Breast epithelium (tissue), 3 donors: ENCODE data around the gene MTARC1.

ENCODE experiments used
- CTCF ChIP-seq, 3 donors: fragments of 450-650 bp; IDR thresholded peaks; one replicate each; pipeline ENCODE4 v1.5.1; 2016 to 2017; ENCODE audit warnings: antibody characterized with exemption in 3 of 3, mild to moderate bottlenecking in 3 of 3, moderate library complexity in 3 of 3
- POLR2A ChIP-seq: fragments of 450-650 bp; IDR thresholded peaks from one replicate; pipeline ENCODE4 v1.6.1; 2016; ENCODE audit warnings: antibody characterized with exemption, mild to moderate bottlenecking, moderate library complexity
- POLR2AphosphoS5 ChIP-seq, 3 donors: sonication (generic); formaldehyde crosslinking; IDR thresholded peaks; one replicate each; pipeline ENCODE4 v1.6.1; 2017; ENCODE audit warnings: antibody characterized with exemption in 3 of 3

GRCh38 chr1:220811695-220812094 lies 25.0 kb downstream of the MTARC1 start:
- TF ChIP-seq CTCF (IDR thresholded peaks at IDR 0.05) = no peak
- no peak for TF ChIP-seq POLR2A
- TF ChIP-seq POLR2AphosphoS5 (IDR thresholded peaks at IDR 0.05) = no peak
